Neural cell (in vitro differentiated cells): ENCODE results near the gene SLX4IP.

Experiments
- CTCF ChIP-seq: fragments of 450-650 bp; IDR thresholded peaks from 2 replicates; pipeline ENCODE4 v1.5.1; 2014; ENCODE audit warnings: antibody characterized with exemption, mild to moderate bottlenecking, moderate library complexity; ENCODE audit not compliant: poor library complexity, severe bottlenecking
- EP300 ChIP-seq: fragments of 450-650 bp; conservative IDR thresholded peaks from 2 replicates; pipeline ENCODE4 v1.6.1; 2014; ENCODE audit warnings: antibody characterized with exemption, mild to moderate bottlenecking, moderate library complexity; ENCODE audit not compliant: poor library complexity, severe bottlenecking
- POLR2AphosphoS5 ChIP-seq: IDR thresholded peaks from 2 replicates; pipeline ENCODE4 v1.6.1; 2012
- RAD21 ChIP-seq: fragments of 450-650 bp; conservative IDR thresholded peaks from 2 replicates; pipeline ENCODE4 v1.6.1; 2014; ENCODE audit warnings: antibody characterized with exemption, mild to moderate bottlenecking, moderate library complexity
- TAF1 ChIP-seq: IDR thresholded peaks from 2 replicates; pipeline ENCODE4 v1.6.1; 2012; ENCODE audit warnings: low read depth

GRCh38 chr20:10433014-10433622 is 2.0 kb upstream of the SLX4IP start:
- TF ChIP-seq CTCF (no peak), RAD21 (no peak), POLR2AphosphoS5 (no peak), TAF1 (no peak), EP300 (no peak)
